Neuron (in vitro differentiated cells): Measurements from ENCODE around the gene FITM2.
"Not testable (repeated sequence)": the region's sequence is repeated elsewhere in the genome, so short reads cannot be mapped to it uniquely, and the experiment has no call there.

Experiments used
- H2AFZ ChIP-seq: one replicate; pipeline ENCODE4 v1.6.1; 2013; ENCODE audit warnings: low read depth, mild to moderate bottlenecking, inconsistent platforms, low read length, moderate library complexity
- H3K27me3 ChIP-seq: one replicate; pipeline ENCODE4 v1.6.1; 2013; ENCODE audit warnings: low read length; ENCODE audit not compliant: insufficient read depth
- H3K36me3 ChIP-seq: one replicate; pipeline ENCODE4 v1.6.1; 2013; ENCODE audit warnings: low read length; ENCODE audit not compliant: insufficient read depth
- H3K4me1 ChIP-seq: one replicate; pipeline ENCODE4 v1.6.1; 2013; ENCODE audit warnings: low read length; ENCODE audit not compliant: insufficient read depth
- H3K4me3 ChIP-seq: 2 replicates; pipeline ENCODE4 v1.5.1; 2013; ENCODE audit warnings: mild to moderate bottlenecking, low read length, moderate library complexity
- H3K9me3 ChIP-seq: one replicate; pipeline ENCODE4 v1.6.1; 2013; ENCODE audit warnings: low read length

Gene FITM2

GRCh38 chr20:44345147-44345546 lies 34.1 kb upstream of the FITM2 start:
- Histone ChIP-seq H3K4me3 (no peak overlapping the region), H3K36me3 (no peaks in the 10 kb centered on the region), H3K27me3 (no peaks in the 10 kb centered on the region), H3K4me1 (no peaks in the 10 kb centered on the region), H2AFZ (no peak overlapping the region), H3K9me3 (no peaks in the 10 kb centered on the region)

DNA sequence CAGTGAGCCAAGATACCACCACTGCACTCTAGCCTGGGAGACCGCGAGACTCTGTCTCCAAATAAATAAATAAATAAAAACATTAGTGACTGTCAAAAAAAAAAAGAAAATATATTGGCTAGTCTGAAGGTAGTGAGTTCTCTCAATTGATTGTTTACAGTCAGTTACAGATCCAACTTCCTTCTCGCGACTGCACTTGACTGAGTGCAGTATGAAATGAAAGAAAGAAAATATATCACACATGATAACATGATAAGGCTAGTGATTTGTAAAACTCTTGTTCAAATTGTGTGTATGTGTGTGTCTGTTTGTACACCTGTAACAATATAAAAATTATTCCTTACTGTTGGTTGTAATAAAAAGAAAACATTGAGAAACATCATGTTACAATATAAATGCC lies 33.7 kb upstream of the FITM2 start:
- H3K9me3 ChIP-seq = no peaks in the 10 kb centered on the region
- no peak overlapping the region for H2AFZ ChIP-seq
- no peaks in the 10 kb centered on the region for H3K36me3 ChIP-seq
- H3K4me3 ChIP-seq = no peak overlapping the region
- H3K4me1 ChIP-seq = no peaks in the 10 kb centered on the region
- H3K27me3 ChIP-seq = no peaks in the 10 kb centered on the region

GRCh38 chr20:44343162-44343675 lies 32.2 kb upstream of the FITM2 start:
- Histone ChIP-seq H3K9me3 (no peaks in the 10 kb centered on the region), H3K36me3 (no peaks in the 10 kb centered on the region), H2AFZ (no peak overlapping the region), H3K27me3 (peaks cover under 1% of the 10 kb centered on the region), H3K4me1 (no peaks in the 10 kb centered on the region), H3K4me3 (no peak overlapping the region)

GRCh38 chr20:44342248-44342647 lies 31.2 kb upstream of the FITM2 start:
- Histone ChIP-seq H2AFZ (no peak overlapping the region), H3K9me3 (no peaks in the 10 kb centered on the region), H3K27me3 (peaks cover 6% of the 10 kb centered on the region), H3K4me1 (no peaks in the 10 kb centered on the region), H3K4me3 (no peak overlapping the region), H3K36me3 (no peaks in the 10 kb centered on the region)

GRCh38 chr20:44336725-44337380 lies 25.9 kb upstream of the FITM2 start, which contains the start of gene R3HDML:
TSS of gene R3HDML (plus strand) at chr20:44337043. CDS start at chr20:44337158, 115 bp downstream.
- Histone ChIP-seq H3K36me3 (no peaks in the 10 kb centered on the region), H3K4me3 (no peak within 1 kb of the TSS), H3K9me3 (no peaks in the 10 kb centered on the region), H3K4me1 (no peaks in the 10 kb centered on the region), H3K27me3 (peaks cover 10% of the 10 kb centered on the region), H2AFZ (no peak within 1 kb of the TSS)

- Histone ChIP-seq H2AFZ (no peak overlapping the region), H3K27me3 (peaks cover 10% of the 10 kb centered on the region), H3K9me3 (no peaks in the 10 kb centered on the region), H3K36me3 (no peaks in the 10 kb centered on the region), H3K4me1 (no peaks in the 10 kb centered on the region), H3K4me3 (no peak overlapping the region)
Observed at GRCh38 chr20:44336086-44336485, 25.1 kb upstream of the FITM2 start.

- H3K4me3 ChIP-seq = no peak overlapping the region
- peaks cover 10% of the 10 kb centered on the region for H3K27me3 ChIP-seq
- H2AFZ ChIP-seq = no peak overlapping the region
- H3K36me3 ChIP-seq = no peaks in the 10 kb centered on the region
- H3K9me3 ChIP-seq = no peaks in the 10 kb centered on the region
- no peaks in the 10 kb centered on the region for H3K4me1 ChIP-seq
Observed at GRCh38 chr20:44335675-44336074, 24.7 kb upstream of the FITM2 start.

DNA sequence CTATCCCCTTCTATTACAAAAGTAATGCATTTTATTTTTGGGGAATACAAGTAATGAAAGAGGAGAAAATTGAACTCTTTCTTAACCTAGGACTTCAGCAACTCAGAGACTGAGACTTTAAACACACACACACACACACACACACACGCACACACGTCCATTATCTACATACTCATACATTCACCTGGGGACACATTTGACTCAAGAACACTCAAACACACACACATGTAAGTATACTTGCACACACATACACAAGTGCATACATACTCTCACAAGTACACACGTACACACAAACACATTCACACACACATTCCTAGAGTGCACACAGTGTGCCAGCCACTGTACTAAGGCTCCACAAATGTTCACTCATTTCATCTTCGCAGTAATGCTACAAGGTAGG lies 23.7 kb upstream of the FITM2 start:
- no peak overlapping the region for H2AFZ ChIP-seq
- H3K27me3 ChIP-seq = peaks cover 10% of the 10 kb centered on the region
- H3K4me1 ChIP-seq = no peaks in the 10 kb centered on the region
- no peaks in the 10 kb centered on the region for H3K36me3 ChIP-seq
- no peaks in the 10 kb centered on the region for H3K9me3 ChIP-seq
- H3K4me3 ChIP-seq = no peak overlapping the region

GRCh38 chr20:44334306-44334705 lies 23.3 kb upstream of the FITM2 start:
- Histone ChIP-seq H3K36me3 (no peaks in the 10 kb centered on the region), H3K4me3 (no peak overlapping the region), H3K9me3 (no peaks in the 10 kb centered on the region), H2AFZ (no peak overlapping the region), H3K27me3 (peaks cover 10% of the 10 kb centered on the region), H3K4me1 (no peaks in the 10 kb centered on the region)

- Histone ChIP-seq H3K4me1 (no peaks in the 10 kb centered on the region), H3K36me3 (no peaks in the 10 kb centered on the region), H3K27me3 (peaks cover 8% of the 10 kb centered on the region), H2AFZ (no peak overlapping the region), H3K4me3 (no peak overlapping the region), H3K9me3 (no peaks in the 10 kb centered on the region)
Observed at GRCh38 chr20:44331201-44331600, 20.2 kb upstream of the FITM2 start.

GRCh38 chr20:44328428-44328827 lies 17.4 kb upstream of the FITM2 start:
- H2AFZ ChIP-seq = no peak overlapping the region
- H3K36me3 ChIP-seq = no peaks in the 10 kb centered on the region
- H3K4me3 ChIP-seq = no peak overlapping the region
- H3K4me1 ChIP-seq = no peaks in the 10 kb centered on the region
- no peaks in the 10 kb centered on the region for H3K9me3 ChIP-seq
- peaks cover 6% of the 10 kb centered on the region for H3K27me3 ChIP-seq

GRCh38 chr20:44327748-44328147 lies 16.7 kb upstream of the FITM2 start:
- not testable (repeated sequence) for H3K4me1 ChIP-seq, H3K27me3 ChIP-seq, H3K4me3 ChIP-seq, H3K36me3 ChIP-seq, H3K9me3 ChIP-seq, H2AFZ ChIP-seq

- Histone ChIP-seq H2AFZ (no peak overlapping the region), H3K4me1 (no peaks in the 10 kb centered on the region), H3K9me3 (no peaks in the 10 kb centered on the region), H3K36me3 (no peaks in the 10 kb centered on the region), H3K4me3 (no peak overlapping the region), H3K27me3 (peaks cover 6% of the 10 kb centered on the region)
Observed at GRCh38 chr20:44326391-44327159, 15.6 kb upstream of the FITM2 start.
